ENCODE data around the gene CHDH. TPM values are rescaled to one million over a fixed set of nuclear protein-coding genes. Genes with fewer than 3 reads are reported as not detected.

CHDH gene
- total RNA-seq, 2 donors from 2014 or later: 0.29 to 0.39 TPM

DNA sequence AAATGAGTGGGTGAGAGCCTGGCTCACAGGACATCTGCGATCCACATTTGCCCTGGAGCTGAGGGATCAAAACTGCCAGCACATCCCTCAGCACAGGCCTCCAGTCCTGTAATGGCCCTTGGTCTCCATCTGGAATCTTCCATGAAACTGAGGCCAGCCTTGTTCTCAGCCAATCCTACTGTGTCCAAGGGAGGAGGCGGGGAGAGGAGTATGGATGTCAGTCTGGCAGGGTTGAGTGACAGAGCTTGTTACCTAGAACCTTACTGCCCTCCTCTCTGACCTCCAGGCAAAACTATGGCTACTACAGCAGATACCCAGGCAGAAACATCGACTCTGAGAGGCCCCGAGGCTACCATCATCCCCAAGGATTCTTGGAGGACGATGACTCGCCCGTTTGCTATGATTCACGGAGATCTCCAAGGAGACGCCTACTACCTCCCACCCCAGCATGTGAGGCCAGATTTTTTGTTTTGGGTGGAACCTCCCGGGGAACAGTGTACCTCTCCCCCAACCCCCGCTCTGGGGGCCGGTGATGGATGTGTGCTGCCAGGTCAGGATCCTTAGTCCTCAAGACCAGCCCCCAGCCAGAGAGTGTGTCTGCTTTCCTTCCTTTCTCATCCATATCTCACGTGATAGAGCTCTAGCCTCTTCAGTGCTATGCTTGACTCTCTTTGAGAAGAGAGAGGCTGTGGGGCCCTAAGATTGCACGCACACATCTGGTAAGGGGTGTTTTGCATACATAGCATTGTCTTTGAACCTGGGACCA lies 41.3 kb downstream of the CHDH start:
- Mint-ChIP-seq H3K27ac (no peak overlapping the region), H3K4me3 (no peak overlapping the region), H3K4me1 (ENCODE audit: low read depth in 2 of 2) (no peaks in the 10 kb centered on the region), H3K27me3 (peaks cover 0 to 11% of the 10 kb centered on the region in 2 donors), H3K9me3 (no peaks in the 10 kb centered on the region), H3K36me3 (no peaks in the 10 kb centered on the region)
- ATAC-seq (no peak), DNase-seq (ENCODE audit: low spot score) (peak; percentile 1)

DNA sequence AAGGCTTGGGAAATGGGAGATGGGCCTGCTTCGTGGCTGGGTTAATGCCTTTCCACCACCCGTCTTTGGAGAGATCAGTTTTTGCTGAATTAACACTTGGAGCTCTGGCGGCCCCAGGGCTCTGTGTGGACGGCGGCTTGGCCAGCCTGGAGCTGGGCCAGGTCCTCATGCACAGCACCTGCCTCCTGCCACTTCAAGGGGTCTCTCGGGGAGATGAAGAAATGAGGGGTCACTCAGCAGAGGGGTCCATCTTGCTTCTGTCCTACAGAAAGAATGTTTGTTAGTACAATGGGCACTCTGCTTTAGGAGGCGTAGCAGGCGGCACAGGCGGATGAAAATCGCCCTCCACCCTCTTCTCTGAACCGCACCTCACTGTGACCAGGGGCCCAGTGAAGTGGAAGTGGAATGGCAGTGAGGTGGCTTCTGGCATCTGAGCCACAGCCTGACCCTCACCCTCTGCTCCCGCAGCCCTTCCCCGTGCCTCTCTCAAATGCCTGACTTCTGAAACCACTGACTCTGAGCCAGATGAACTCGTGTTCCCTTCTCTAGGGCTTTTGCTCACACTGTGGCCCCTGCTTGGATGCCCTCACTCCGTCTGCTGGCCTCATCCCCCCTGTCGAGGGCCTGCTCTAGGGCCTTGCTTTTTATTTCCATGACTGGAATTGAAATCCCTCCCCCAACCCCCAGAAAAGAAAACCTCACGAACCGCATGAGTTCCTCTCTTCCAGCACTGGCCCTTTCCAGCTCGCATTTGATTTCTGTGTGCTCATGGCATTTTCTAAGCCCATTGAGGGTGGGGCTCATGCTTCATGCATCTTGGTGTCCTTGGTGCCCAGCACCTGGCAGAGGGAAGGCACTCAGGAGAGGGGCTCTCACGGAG lies 42.2 kb downstream of the CHDH start:
- no peaks in the 10 kb centered on the region for H3K9me3 Mint-ChIP-seq
- peaks cover 0 to 11% of the 10 kb centered on the region in 2 donors for H3K27me3 Mint-ChIP-seq
- no peaks in the 10 kb centered on the region for H3K36me3 Mint-ChIP-seq
- ATAC-seq (no peak), DNase-seq (ENCODE audit: low spot score) (no peak)
- no peak overlapping the region for H3K27ac Mint-ChIP-seq
- H3K4me1 Mint-ChIP-seq (ENCODE audit: low read depth in 2 of 2): no peaks in the 10 kb centered on the region
- H3K4me3 Mint-ChIP-seq: no peak overlapping the region

DNA sequence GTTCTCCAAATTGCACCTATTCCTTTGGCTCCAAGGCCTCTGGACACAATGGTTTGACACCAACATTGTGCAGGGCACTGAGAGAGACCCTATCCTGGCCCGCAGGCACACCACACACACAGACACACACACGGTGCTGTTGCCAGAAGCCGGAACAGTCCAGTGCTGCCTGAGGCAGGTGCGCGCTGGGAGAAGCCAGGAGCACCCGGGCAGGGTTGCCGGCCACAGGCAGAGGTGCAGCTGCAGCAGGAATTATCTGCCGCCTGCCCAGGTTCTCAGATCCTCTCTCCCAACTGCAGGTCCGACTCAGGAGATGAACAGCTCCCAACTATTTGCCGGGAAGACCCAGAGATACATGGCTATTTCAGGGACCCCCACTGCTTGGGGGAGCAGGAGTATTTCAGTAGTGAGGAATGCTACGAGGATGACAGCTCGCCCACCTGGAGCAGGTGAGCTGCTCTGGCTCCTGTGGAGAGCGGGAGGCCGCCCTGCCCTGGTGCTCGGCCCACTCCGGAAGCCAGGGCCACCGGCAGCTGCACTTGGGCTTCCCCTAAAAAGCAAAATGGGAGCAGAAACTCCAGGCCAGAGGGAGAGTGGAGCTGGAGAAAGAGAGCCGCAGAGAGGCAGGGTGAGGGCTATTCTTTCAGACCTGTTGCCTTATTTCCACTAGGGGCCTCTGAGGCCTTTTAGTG lies 42.9 kb downstream of the CHDH start:
- no peaks in the 10 kb centered on the region for H3K9me3 Mint-ChIP-seq
- ATAC-seq: no peak
- no peak for DNase-seq (ENCODE audit: low spot score)
- H3K27me3 Mint-ChIP-seq: peaks cover 0 to 11% of the 10 kb centered on the region in 2 donors
- H3K4me3 Mint-ChIP-seq: no peak overlapping the region
- H3K27ac Mint-ChIP-seq: no peak overlapping the region
- no peaks in the 10 kb centered on the region for H3K4me1 Mint-ChIP-seq (ENCODE audit: low read depth in 2 of 2)
- no peaks in the 10 kb centered on the region for H3K36me3 Mint-ChIP-seq

DNA sequence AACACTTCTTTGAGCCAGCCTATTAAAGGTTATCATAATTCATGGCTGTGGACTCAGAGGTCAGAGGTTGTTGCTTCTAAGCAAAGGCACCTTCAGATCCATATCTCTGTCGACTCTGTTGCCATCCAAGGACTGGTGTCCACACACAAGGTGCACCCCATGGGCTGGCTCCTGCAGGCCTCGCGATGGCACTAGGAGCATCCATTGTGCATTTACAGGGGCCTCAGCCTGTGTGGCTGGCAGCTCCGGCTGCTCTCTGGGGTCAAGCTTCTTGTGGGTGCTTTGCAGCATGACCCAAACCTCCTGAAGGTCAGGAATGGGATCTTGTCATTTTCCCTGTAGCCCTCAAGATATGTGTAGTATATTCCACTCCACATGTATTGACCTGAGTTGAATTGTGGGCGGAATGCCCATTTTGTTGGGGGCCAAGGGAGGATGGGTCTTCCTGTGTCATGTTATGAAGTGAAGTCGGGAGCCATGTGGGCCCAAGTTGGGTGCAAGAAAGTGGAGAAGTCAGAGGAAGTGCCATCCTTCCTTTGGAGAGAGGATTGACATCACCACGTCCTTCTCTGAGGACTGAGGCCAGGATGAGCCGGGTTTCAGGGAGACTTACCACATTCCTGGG lies 43.9 kb downstream of the CHDH start:
- Mint-ChIP-seq H3K27me3 (peaks cover 5 to 11% of the 10 kb centered on the region in 2 donors), H3K4me3 (no peak overlapping the region), H3K9me3 (no peaks in the 10 kb centered on the region), H3K36me3 (no peaks in the 10 kb centered on the region), H3K27ac (no peak overlapping the region), H3K4me1 (ENCODE audit: low read depth in 2 of 2) (no peaks in the 10 kb centered on the region)
- peak; percentile 32 for DNase-seq (ENCODE audit: low spot score)
- ATAC-seq: no peak

DNA sequence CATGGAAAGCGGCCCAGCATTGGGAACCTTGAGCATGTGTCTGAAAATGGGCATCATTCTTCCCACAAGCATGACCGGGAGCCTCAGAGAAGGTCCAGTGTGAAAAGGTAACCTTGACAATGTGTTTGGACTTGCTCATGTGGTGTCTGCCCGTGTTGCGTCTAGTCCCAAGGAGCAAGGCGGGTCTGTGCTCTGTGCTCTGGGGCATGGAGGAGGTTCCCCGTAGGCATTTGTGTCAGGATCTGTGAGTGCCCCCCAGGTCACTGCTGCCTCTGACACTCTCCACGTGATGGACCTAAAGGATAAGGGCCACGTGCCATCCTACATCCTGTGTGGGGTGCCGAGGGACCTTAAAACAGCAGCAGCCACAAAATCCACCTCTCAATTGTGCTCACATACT lies 44.9 kb downstream of the CHDH start:
- Mint-ChIP-seq H3K4me3 (no peak overlapping the region), H3K36me3 (no peaks in the 10 kb centered on the region), H3K27me3 (peaks cover 7 to 9% of the 10 kb centered on the region in 2 donors), H3K27ac (no peak overlapping the region), H3K9me3 (no peaks in the 10 kb centered on the region), H3K4me1 (ENCODE audit: low read depth in 2 of 2) (no peaks in the 10 kb centered on the region)
- ATAC-seq: no peak
- DNase-seq (ENCODE audit: low spot score): no peak

DNA sequence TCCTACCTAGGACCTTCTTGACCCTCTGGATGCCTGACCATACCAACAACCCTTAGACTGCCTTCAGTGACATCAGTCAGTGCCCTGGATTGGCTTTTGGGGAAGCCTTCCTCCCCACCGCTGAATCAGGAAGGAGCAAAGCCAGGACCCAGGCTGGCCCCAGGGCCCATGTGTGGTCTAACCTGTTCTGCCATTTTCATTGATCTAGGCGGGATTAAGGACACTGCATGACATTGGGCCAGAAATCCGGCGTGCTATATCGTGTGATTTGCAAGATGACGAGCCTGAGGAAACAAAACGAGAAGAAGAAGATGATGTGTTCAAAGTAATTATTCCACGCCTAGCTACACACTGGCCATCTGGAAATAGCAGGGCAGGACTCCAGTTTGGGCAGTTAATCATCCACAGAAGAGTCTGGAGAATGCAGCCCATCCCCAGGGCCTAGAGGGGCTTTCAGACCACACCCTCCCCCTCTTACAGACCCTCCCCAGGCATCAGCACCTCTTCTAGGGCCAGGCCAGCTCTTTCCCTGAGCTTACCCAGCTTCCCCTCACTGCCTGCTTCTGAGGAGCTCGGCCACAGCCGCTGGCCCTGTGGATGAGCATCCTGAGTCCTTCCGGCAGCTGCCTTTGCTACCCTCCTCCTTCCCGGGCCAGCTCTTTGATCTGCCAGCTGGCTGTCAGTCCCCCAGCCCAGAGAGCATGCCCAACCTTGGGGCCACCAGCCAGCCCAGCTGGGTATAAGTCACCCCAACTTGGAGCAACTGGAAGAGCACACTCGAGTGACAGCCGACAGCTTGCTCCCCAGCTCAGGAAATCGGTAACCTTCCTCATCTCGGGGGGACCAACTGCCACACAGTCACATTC lies 45.9 kb downstream of the CHDH start:
- no peaks in the 10 kb centered on the region for H3K4me1 Mint-ChIP-seq (ENCODE audit: low read depth in 2 of 2)
- no peaks in the 10 kb centered on the region for H3K9me3 Mint-ChIP-seq
- DNase-seq (ENCODE audit: low spot score): peak; percentile 37

DNA sequence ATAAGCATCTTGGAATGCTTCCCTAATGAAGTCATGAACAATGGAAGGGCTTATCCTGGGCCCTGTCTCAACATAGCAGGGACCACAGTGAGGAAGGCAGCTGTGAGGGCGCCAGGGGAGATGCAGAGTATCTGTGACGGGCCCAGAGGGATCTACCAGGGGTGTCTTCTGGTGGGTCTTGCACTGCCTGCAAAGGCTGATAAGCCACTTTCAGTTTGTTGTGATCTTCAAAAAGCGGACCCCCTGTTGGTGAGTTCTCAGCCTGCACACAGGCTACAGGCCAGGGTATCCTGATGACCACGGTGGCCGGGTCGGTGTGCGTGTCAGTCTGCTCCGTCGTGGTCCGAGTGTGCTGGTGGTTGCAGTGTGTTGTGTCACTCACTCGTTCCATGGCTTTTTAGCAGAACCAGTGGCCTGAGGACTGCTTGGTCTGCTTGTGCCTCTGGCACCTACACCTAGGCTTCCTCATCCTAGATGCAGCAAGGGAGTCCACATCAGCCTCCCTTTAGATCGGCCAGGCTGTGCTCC lies 46.8 kb downstream of the CHDH start:
- Mint-ChIP-seq H3K4me3 (no peak overlapping the region), H3K36me3 (no peaks in the 10 kb centered on the region), H3K9me3 (no peaks in the 10 kb centered on the region), H3K27ac (no peak overlapping the region), H3K4me1 (ENCODE audit: low read depth in 2 of 2) (no peaks in the 10 kb centered on the region), H3K27me3 (peaks cover 6 to 17% of the 10 kb centered on the region in 2 donors)
- ATAC-seq (no peak), DNase-seq (ENCODE audit: low spot score) (peak; percentile 60)

More for the DNA sequence above, 45.9 kb downstream of the CHDH start:
- no peak overlapping the region for H3K4me3 Mint-ChIP-seq
- H3K27me3 Mint-ChIP-seq: peaks cover 8 to 12% of the 10 kb centered on the region in 2 donors
- H3K27ac Mint-ChIP-seq: no peak overlapping the region
- no peaks in the 10 kb centered on the region for H3K36me3 Mint-ChIP-seq
- no peak for ATAC-seq

DNA sequence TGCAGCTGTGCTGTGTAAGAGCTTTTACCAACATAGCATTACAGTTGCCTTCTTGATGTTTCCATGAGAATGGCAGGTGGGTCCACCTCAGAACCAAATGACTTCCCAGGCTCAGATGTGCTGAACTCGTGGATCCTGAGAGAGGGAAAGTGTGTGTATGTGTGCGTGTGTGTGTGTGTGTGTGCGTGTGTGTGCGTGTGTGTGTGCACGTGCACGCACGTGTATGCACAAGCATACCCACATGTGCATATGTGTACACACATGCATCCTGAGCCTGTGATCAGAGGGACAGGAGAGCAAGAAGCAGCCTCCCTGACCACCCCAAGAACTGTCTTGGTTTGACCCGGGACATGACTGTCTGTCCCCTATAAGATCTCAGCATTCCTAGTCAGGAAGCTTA lies 48.1 kb downstream of the CHDH start:
- Mint-ChIP-seq H3K27ac (no peak overlapping the region), H3K4me3 (no peak overlapping the region), H3K36me3 (no peaks in the 10 kb centered on the region), H3K9me3 (no peaks in the 10 kb centered on the region), H3K4me1 (ENCODE audit: low read depth in 2 of 2) (no peaks in the 10 kb centered on the region), H3K27me3 (peaks cover 2 to 25% of the 10 kb centered on the region in 2 donors)
- DNase-seq (ENCODE audit: low spot score): peak; percentile 8
- ATAC-seq: no peak

DNA sequence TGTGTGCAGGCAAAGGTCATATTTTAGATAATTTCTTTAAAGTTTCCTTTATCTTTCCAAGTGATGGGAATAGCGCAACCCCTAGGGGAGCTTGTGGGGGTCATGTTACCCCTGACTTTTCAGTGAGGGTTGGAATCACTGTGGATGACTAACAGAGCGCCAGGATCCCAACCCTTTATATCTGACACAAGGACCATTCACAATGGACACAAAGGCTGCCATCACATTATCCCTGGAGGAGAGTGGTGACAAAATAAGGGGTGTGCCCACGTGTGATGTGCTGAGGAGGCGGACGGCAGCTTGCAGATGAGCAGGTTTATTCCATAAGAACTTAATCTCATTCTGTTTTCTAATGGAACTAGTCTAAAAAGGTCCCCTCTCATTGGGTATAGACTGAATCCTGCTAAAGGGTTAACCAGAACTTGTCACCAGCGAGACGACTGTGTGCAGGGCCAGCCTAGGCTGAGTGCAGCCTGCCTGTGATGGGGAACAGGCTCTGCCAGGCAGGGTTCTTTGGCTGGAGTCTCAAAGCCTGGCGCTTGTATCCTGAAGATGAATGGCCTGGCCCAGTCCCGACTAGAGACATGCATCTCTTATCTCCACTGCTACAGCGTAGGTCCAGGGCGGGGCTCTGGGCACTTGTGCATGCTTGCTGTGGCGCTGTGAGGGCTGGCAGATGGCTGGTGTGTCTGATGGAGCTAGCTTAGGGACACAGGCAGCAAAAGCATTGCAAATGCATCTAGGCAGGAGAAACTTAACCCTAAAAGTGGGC lies 50.2 kb downstream of the CHDH start:
- ATAC-seq (peak in 1 of 2 donors; percentile 7), DNase-seq (ENCODE audit: low spot score) (peak; percentile 55)
- no peaks in the 10 kb centered on the region for H3K9me3 Mint-ChIP-seq
- H3K36me3 Mint-ChIP-seq: no peaks in the 10 kb centered on the region
- H3K4me3 Mint-ChIP-seq: no peak overlapping the region
- no peak overlapping the region for H3K27ac Mint-ChIP-seq
- H3K4me1 Mint-ChIP-seq (ENCODE audit: low read depth in 2 of 2): no peaks in the 10 kb centered on the region
- peaks cover 2 to 25% of the 10 kb centered on the region in 2 donors for H3K27me3 Mint-ChIP-seq

DNA sequence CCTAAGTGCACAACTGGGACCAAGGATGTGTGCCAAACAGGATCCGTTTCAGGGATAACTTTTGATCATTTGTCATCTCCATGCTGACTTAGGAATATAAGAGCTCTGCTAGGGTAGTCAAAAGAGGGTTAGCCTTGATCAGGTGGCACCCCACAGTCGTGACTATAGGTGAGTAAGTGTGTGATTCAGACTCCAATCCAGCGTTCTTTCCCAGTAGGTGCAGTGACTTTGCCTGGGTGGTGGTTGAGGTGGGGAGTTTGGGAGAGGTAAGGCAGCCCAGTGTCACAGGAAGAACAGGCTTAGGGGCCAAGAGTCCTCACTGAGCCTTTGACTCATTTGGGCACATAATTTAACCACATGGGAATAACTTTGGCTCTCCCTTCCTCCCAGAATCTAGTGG lies 51.0 kb downstream of the CHDH start:
- H3K4me1 Mint-ChIP-seq (ENCODE audit: low read depth in 2 of 2): no peaks in the 10 kb centered on the region
- no peak for DNase-seq (ENCODE audit: low spot score)
- H3K27ac Mint-ChIP-seq: no peak overlapping the region
- H3K27me3 Mint-ChIP-seq: peaks cover 2 to 26% of the 10 kb centered on the region in 2 donors
- no peak overlapping the region for H3K4me3 Mint-ChIP-seq
- H3K9me3 Mint-ChIP-seq: no peaks in the 10 kb centered on the region
- H3K36me3 Mint-ChIP-seq: no peaks in the 10 kb centered on the region
- ATAC-seq: no peak

DNA sequence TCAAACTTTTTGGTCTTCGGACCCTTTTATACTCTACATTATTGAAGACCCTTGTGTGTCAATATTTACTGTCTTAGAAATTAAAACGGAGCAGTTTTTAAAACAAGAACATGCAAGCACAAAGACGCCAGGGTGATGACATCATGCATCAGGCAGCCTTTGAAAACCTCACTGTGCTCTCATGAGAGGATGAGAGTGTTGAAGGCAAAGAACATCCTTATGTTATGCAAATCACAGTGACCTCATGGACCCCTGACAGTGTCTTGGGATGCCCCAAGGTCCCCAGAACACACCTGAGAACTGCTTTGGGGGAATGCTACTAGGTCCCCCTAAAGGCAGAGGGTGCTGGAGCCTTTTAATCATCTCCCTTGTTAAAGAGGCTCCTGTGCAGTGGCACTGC lies 51.6 kb downstream of the CHDH start:
- DNase-seq (ENCODE audit: low spot score): peak; percentile 18
- ATAC-seq: no peak
- Mint-ChIP-seq H3K36me3 (no peaks in the 10 kb centered on the region), H3K4me3 (no peak overlapping the region), H3K9me3 (no peaks in the 10 kb centered on the region), H3K27ac (no peak overlapping the region), H3K4me1 (ENCODE audit: low read depth in 2 of 2) (no peaks in the 10 kb centered on the region), H3K27me3 (peaks cover 5 to 31% of the 10 kb centered on the region in 2 donors)

DNA sequence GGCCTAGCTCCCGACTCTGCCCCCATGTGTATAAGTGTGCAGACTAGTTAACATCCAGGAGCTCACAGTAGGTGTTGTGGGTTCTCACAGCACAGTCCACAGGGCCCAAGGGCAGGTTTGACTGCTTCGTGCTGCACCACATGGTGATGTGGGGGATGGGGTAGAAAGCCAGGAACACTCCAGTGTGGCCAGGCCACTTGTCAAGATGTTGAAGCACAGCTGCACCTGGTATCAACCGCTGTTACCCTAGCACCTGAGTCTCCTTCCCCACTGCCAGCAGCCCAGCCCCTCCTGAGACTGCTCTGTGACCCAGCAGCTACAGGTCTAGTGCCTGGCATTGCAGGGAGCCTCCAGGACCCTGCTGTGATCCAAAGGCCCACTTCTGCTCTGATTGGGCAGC lies 53.4 kb downstream of the CHDH start:
- no peak overlapping the region for H3K4me3 Mint-ChIP-seq
- DNase-seq (ENCODE audit: low spot score) (peak; percentile 37), ATAC-seq (no peak)
- no peaks in the 10 kb centered on the region for H3K9me3 Mint-ChIP-seq
- H3K36me3 Mint-ChIP-seq: no peaks in the 10 kb centered on the region
- H3K27ac Mint-ChIP-seq: no peak overlapping the region
- peaks cover 5 to 36% of the 10 kb centered on the region in 2 donors for H3K27me3 Mint-ChIP-seq
- H3K4me1 Mint-ChIP-seq (ENCODE audit: low read depth in 2 of 2): no peaks in the 10 kb centered on the region

Measured in natural killer cell treated with Interleukin-12 subunit alpha and Interleukin-12 subunit beta and Interleukin-15 and Interleukin-18, amount 100 ng/mL, for 72 hours (primary cell).